HG03469 (cell line): Measurements from ENCODE around the gene BCAR1.

Experiments
- ATAC-seq: cut with Tn5 transposase; IDR thresholded peaks from one replicate; pipeline ENCODE4 v1.9.1; 2021; ENCODE audit warnings: mild to moderate bottlenecking, moderate library complexity, moderate number of reproducible peaks; ENCODE audit not compliant: unreplicated experiment

Gene BCAR1

DNA sequence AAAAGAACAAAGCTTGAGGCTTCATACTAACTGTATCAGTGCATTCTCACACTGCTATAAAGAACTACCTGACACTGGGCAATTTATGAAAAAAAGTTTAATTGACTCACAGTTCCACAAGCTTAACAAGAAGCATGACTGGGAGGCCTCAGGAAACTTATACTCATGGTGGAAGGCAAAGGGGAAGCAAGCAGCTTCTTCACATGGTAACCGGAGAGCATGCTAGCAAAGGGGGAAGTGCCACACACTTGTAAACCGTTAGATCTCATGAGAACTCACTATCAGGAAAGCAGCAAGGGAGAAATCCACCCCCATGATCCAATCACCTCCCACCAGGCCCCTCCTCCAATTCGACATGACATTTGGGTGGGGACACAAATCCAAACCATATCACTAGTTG lies 69.8 kb downstream of the BCAR1 start:
- no peak for ATAC-seq

DNA sequence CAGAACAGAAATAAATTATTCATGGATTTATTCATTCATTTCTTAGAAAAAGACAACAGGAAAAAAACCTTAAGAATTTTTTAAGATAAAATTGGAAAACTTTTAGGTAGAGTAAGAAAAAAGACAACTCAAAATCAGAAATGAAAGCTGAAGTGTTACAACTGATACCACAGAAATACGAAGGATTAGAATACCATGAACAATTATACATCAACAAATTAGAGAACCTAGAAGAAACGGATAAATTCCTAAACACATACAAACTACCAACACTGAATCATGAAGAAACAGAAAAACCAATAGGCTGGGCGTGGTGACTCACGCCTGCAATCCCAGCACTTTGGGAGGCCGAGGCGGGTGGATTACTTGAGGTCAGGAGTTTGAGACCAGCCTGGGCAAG lies 72.2 kb downstream of the BCAR1 start:
- ATAC-seq: no peak
